Measurements from ENCODE around the gene DNAH9.

- TF ChIP-seq CTCF (optimal IDR thresholded peaks at IDR 0.05 in 1 of 3, IDR thresholded peaks at IDR 0.05 in 1 of 3, conservative IDR thresholded peaks at IDR 0.05 in 1 of 3; ENCODE audit: extremely low read depth in 1 of 3, insufficient read depth in 2 of 3, low read length in 3 of 3) (no peak), EZH2 (IDR thresholded peaks at IDR 0.05; ENCODE audit: low read length) (no peak)
Measured at GRCh38 chr17:11692688-11693087, 94.4 kb downstream of the DNAH9 start.
